ENCODE measurements around the gene RTTN.

DNA sequence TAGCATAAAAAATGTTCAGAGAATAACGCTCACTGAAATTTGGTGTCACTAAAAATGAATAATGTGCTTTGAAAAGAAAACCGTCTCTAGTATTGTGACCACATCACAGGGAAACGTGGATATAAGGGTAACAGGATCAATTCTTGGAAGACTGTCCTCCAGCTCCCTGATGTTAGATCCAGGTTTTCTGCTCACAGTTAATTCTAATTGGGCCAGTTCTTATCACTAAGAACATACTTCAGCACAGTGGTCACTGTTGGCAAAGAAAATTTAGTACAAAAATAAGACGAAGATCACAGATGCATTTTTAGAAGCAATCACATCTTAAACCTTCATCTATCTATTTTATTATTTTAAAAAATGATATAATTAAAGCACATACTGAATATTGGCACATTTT lies 200.8 kb downstream of the RTTN start:
- TF ChIP-seq, protein P1, sequence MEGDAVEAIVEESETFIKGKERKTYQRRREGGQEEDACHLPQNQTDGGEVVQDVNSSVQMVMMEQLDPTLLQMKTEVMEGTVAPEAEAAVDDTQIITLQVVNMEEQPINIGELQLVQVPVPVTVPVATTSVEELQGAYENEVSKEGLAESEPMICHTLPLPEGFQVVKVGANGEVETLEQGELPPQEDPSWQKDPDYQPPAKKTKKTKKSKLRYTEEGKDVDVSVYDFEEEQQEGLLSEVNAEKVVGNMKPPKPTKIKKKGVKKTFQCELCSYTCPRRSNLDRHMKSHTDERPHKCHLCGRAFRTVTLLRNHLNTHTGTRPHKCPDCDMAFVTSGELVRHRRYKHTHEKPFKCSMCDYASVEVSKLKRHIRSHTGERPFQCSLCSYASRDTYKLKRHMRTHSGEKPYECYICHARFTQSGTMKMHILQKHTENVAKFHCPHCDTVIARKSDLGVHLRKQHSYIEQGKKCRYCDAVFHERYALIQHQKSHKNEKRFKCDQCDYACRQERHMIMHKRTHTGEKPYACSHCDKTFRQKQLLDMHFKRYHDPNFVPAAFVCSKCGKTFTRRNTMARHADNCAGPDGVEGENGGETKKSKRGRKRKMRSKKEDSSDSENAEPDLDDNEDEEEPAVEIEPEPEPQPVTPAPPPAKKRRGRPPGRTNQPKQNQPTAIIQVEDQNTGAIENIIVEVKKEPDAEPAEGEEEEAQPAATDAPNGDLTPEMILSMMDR (conservative IDR thresholded peaks at IDR 0.05; ENCODE audit: low read length) = no peak
- no peak for TF ChIP-seq EZH2phosphoT487 (IDR thresholded peaks at IDR 0.05; ENCODE audit: borderline replicate concordance, low read depth, low read length)

Measured in OCI-LY7 (cell line).